ENCODE results near the gene MMP17.
"Not testable (repeated sequence)": the region's sequence is repeated elsewhere in the genome, so short reads cannot be mapped to it uniquely, and the experiment has no call there.

Gene MMP17

GRCh38 chr12:131867471-131867870, 39.3 kb downstream of the MMP17 start:
- no peak for DNase-seq

- no peak for DNase-seq
Observed at GRCh38 chr12:131867891-131868675, 39.9 kb downstream of the MMP17 start.

- no peak for DNase-seq
Observed at GRCh38 chr12:131869871-131870418, 41.8 kb downstream of the MMP17 start.

GRCh38 chr12:131871677-131872076, 43.5 kb downstream of the MMP17 start:
- no peak for DNase-seq

- DNase-seq = peak in 1 of 2 donors; percentile 17
Observed at GRCh38 chr12:131872154-131873051, 44.2 kb downstream of the MMP17 start.

GRCh38 chr12:131873293-131873692, 45.1 kb downstream of the MMP17 start:
- no peak for DNase-seq

GRCh38 chr12:131874972-131875371, 46.8 kb downstream of the MMP17 start:
- DNase-seq = not testable (repeated sequence)

GRCh38 chr12:131877216-131877615, 49.0 kb downstream of the MMP17 start:
- DNase-seq = not testable (repeated sequence)

- not testable (repeated sequence) for DNase-seq
Observed at GRCh38 chr12:131878436-131878835, 50.2 kb downstream of the MMP17 start.

GRCh38 chr12:131882804-131883520, 54.8 kb downstream of the MMP17 start:
- no peak for DNase-seq

- no peak for DNase-seq
Observed at GRCh38 chr12:131883521-131883900, 55.3 kb downstream of the MMP17 start.

- DNase-seq = not testable (repeated sequence)
Observed at GRCh38 chr12:131885076-131885475, 56.9 kb downstream of the MMP17 start.

GRCh38 chr12:131885543-131886057, 57.4 kb downstream of the MMP17 start:
- no peak for DNase-seq

- DNase-seq = not testable (repeated sequence)
Observed at GRCh38 chr12:131891722-131892121, 63.5 kb downstream of the MMP17 start.

- no peak for DNase-seq
Observed at GRCh38 chr12:131892711-131893604, 64.8 kb downstream of the MMP17 start.

- peak in 1 of 2 donors; percentile 19 for DNase-seq
Observed at GRCh38 chr12:131893605-131894312, 65.6 kb downstream of the MMP17 start.

GRCh38 chr12:131894313-131894860, 66.2 kb downstream of the MMP17 start, which contains the start of gene ULK1:
TSS of gene ULK1 (plus strand) at chr12:131894622. CDS start at chr12:131895002, 380 bp downstream.
- peak; percentile 91 to 93 for DNase-seq

GRCh38 chr12:131894981-131895639, 66.9 kb downstream of the MMP17 start:
- no peak for DNase-seq

GRCh38 chr12:131895640-131896079, 67.5 kb downstream of the MMP17 start:
- DNase-seq = peak in 1 of 2 donors; percentile 23

All from CD4-positive, alpha-beta T cell treated with Interferon alpha-2 for 1 hour (primary cell).